Measurements from ENCODE around the gene SORT1.
"Not testable (repeated sequence)": the region's sequence is repeated elsewhere in the genome, so short reads cannot be mapped to it uniquely, and the experiment has no call there.

SORT1 gene

GRCh38 chr1:109312246-109312645 is 85.5 kb downstream of the SORT1 start:
- no peak overlapping the region for H3K4me3 Mint-ChIP-seq
- H3K4me1 Mint-ChIP-seq (ENCODE audit: low read depth) = no peaks in the 10 kb centered on the region
- H3K27me3 Mint-ChIP-seq = peaks cover 2% of the 10 kb centered on the region

DNA sequence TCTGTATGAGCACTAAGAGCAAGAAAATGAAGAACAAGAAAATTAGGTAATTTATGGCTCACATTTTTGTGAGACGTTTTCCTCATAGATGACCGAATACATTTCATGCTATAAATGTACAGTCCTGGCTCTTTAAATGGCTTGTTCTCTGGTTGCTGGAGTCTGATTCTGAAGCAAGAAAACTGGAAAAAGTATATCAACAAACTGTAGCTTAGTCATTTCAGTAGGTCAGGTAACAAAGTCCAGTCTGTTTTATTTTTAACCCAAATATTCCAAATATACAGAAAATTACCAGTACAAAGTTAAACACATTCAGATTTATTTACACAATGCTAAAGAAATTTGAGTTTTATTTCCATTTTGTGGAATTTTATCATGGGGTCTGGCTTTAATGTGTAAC is 88.4 kb downstream of the SORT1 start:
- Mint-ChIP-seq H3K27ac (no peak overlapping the region), H3K4me3 (no peak overlapping the region), H3K4me1 (ENCODE audit: low read depth) (no peaks in the 10 kb centered on the region), H3K36me3 (no peaks in the 10 kb centered on the region), H3K9me3 (ENCODE audit: low read depth) (no peaks in the 10 kb centered on the region), H3K27me3 (peaks cover 2% of the 10 kb centered on the region)

More at GRCh38 chr1:109312246-109312645, 85.5 kb downstream of the SORT1 start:
- Mint-ChIP-seq H3K27ac (no peak overlapping the region), H3K9me3 (ENCODE audit: low read depth) (no peaks in the 10 kb centered on the region), H3K36me3 (no peaks in the 10 kb centered on the region)

DNA sequence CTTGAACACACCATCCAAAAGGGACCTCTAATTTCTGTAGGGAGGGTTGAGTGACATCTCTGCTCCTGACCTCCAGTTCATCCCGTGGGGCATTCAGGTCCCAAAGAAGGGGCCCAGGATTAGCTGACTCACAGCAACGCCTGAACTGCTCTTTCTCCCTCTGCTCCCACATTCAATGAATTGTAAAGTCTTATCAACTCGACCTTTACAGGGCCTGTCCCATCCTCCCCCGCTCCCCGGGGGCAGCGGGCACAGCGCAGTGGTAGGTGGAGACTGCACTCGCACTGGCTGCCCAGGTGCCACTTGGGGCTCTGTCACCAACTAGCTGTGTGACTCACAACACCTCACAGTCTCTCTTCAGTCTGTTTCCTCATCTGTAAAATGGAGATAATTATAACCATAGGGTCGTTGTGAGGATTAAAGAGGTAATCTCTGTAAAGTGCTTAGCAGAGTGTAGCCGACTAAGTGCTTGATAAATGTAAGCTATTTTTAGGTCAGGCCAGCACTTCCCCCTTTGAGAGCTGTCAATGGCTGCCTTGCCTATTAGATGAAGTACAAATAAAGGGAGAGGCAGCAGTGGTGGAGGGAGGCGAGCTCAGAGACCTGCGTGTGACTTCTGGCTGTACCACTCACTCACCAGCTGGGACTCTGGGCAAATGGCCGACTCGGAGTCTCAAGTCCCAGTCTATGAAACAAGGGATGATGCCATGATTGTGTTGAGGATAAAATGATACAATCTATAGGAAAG is 90.3 kb downstream of the SORT1 start:
- no peaks in the 10 kb centered on the region for H3K9me3 Mint-ChIP-seq (ENCODE audit: low read depth)
- no peaks in the 10 kb centered on the region for H3K4me1 Mint-ChIP-seq (ENCODE audit: low read depth)
- no peaks in the 10 kb centered on the region for H3K36me3 Mint-ChIP-seq
- H3K4me3 Mint-ChIP-seq = no peak overlapping the region
- H3K27ac Mint-ChIP-seq = no peak overlapping the region
- H3K27me3 Mint-ChIP-seq = peaks cover 2% of the 10 kb centered on the region

DNA sequence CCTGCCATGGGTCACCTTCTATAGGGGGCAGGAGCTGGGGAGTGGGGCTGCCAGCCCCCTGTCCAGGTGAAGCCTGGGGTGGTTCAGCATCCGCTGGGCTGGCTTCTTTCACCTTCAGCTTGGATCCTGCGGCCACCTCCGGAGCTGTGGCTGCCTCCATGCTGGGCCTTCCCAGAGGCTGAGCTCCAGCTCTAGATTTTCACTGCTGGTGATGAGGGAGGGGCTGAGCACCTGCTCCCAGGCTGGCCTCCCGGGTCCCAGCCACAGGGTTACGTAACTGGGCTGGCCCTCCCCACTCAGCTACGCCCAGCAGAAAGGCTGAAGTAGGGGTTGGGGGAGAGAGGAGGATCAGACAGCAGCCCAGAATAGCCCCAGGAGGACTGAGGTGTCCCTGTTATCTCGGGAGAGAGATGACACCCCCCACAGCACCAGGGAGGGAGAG is 90.9 kb downstream of the SORT1 start, which contains the start of gene MYBPHL:
Gene MYBPHL, minus strand, starts transcription at position 180 of the 442 bp plus-strand sequence. Its CDS starts 20 bp downstream, at position 160.
- H3K27ac Mint-ChIP-seq = no peak within 1 kb of the TSS

GRCh38 chr1:109305991-109306390 is 91.7 kb downstream of the SORT1 start:
- H3K27me3 Mint-ChIP-seq; H3K36me3 Mint-ChIP-seq; H3K9me3 Mint-ChIP-seq (ENCODE audit: low read depth); H3K4me1 Mint-ChIP-seq (ENCODE audit: low read depth); H3K4me3 Mint-ChIP-seq; H3K27ac Mint-ChIP-seq: not testable (repeated sequence)

More for the DNA sequence above, 90.9 kb downstream of the SORT1 start, which contains the start of gene MYBPHL:
- H3K4me1 Mint-ChIP-seq (ENCODE audit: low read depth) = no peaks in the 10 kb centered on the region
- no peak within 1 kb of the TSS for H3K4me3 Mint-ChIP-seq
- H3K9me3 Mint-ChIP-seq (ENCODE audit: low read depth) = no peaks in the 10 kb centered on the region
- H3K36me3 Mint-ChIP-seq = no peaks in the 10 kb centered on the region
- H3K27me3 Mint-ChIP-seq = peaks cover 2% of the 10 kb centered on the region

- Mint-ChIP-seq H3K36me3 (no peaks in the 10 kb centered on the region), H3K27me3 (peaks cover 2% of the 10 kb centered on the region), H3K4me1 (ENCODE audit: low read depth) (no peaks in the 10 kb centered on the region), H3K27ac (no peak overlapping the region), H3K9me3 (ENCODE audit: low read depth) (no peaks in the 10 kb centered on the region), H3K4me3 (no peak overlapping the region)
Measured at GRCh38 chr1:109304226-109304920, 93.3 kb downstream of the SORT1 start.

- no peaks in the 10 kb centered on the region for H3K4me1 Mint-ChIP-seq (ENCODE audit: low read depth)
Measured at GRCh38 chr1:109301874-109302273, 95.8 kb downstream of the SORT1 start.

GRCh38 chr1:109300650-109301151 is 97.0 kb downstream of the SORT1 start:
- no peak overlapping the region for H3K27ac Mint-ChIP-seq
- no peak overlapping the region for H3K4me3 Mint-ChIP-seq
- no peaks in the 10 kb centered on the region for H3K4me1 Mint-ChIP-seq (ENCODE audit: low read depth)
- no peaks in the 10 kb centered on the region for H3K36me3 Mint-ChIP-seq
- H3K9me3 Mint-ChIP-seq (ENCODE audit: low read depth) = no peaks in the 10 kb centered on the region
- H3K27me3 Mint-ChIP-seq = peaks cover under 1% of the 10 kb centered on the region

More at GRCh38 chr1:109301874-109302273, 95.8 kb downstream of the SORT1 start:
- Mint-ChIP-seq H3K27me3 (no peaks in the 10 kb centered on the region), H3K4me3 (no peak overlapping the region), H3K27ac (no peak overlapping the region), H3K9me3 (ENCODE audit: low read depth) (no peaks in the 10 kb centered on the region), H3K36me3 (no peaks in the 10 kb centered on the region)

GRCh38 chr1:109299558-109300343 is 98.0 kb downstream of the SORT1 start:
- H3K36me3 Mint-ChIP-seq = no peaks in the 10 kb centered on the region
- no peaks in the 10 kb centered on the region for H3K9me3 Mint-ChIP-seq (ENCODE audit: low read depth)
- no peak overlapping the region for H3K4me3 Mint-ChIP-seq
- no peaks in the 10 kb centered on the region for H3K4me1 Mint-ChIP-seq (ENCODE audit: low read depth)
- H3K27ac Mint-ChIP-seq = no peak overlapping the region
- peaks cover 3% of the 10 kb centered on the region for H3K27me3 Mint-ChIP-seq

DNA sequence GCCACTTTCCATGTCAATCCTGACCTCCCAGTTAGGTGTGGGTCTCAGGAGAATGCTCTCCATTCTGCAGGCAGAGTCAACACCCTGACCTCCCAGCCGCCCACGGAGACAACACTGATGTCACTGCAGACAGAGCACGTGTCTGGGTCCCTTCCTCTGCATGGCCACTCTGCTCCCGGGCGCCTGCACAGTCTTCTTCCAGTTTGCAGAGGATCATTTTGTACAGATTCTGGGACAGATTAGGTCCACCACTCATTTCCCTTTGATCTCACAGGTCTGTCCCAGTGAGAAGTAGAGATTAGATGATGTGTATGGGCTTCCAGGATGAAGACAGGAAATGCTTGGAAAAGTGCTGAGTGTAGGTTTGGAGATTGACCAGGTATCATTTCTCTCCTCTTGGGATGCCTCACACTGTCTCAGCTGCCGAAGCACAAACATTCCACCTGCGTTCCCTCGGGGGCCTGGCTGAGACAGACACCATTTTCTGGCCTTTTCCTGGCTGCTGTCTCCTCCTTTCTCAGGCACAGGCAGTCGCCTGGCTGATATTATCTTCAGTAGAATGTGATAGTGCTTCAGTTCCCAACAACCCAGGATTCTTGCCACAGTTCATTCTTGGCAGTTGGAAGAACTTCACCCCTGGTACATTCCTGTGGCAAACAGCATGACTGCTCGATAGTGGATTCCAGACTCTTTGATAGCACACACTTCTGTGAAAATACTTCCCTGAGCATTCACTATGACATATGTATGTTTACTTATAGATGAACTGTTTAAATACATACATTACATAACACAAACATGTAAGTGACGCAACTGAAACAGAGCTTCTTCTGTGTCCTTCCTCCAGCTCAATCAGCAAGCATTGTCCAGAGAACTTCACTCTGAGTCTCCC is 98.8 kb downstream of the SORT1 start:
- Mint-ChIP-seq H3K27me3 (peaks cover 3% of the 10 kb centered on the region), H3K4me1 (ENCODE audit: low read depth) (no peaks in the 10 kb centered on the region), H3K36me3 (no peaks in the 10 kb centered on the region), H3K4me3 (no peak overlapping the region), H3K9me3 (ENCODE audit: low read depth) (no peaks in the 10 kb centered on the region), H3K27ac (no peak overlapping the region)

GRCh38 chr1:109296782-109297181 is 100.9 kb downstream of the SORT1 start:
- Mint-ChIP-seq H3K27ac (no peak overlapping the region), H3K4me1 (ENCODE audit: low read depth) (no peaks in the 10 kb centered on the region), H3K27me3 (peaks cover 3% of the 10 kb centered on the region), H3K9me3 (ENCODE audit: low read depth) (no peaks in the 10 kb centered on the region), H3K36me3 (no peaks in the 10 kb centered on the region), H3K4me3 (no peak overlapping the region)

GRCh38 chr1:109295712-109296415 is 101.9 kb downstream of the SORT1 start:
- H3K27me3 Mint-ChIP-seq = peaks cover 3% of the 10 kb centered on the region
- no peaks in the 10 kb centered on the region for H3K4me1 Mint-ChIP-seq (ENCODE audit: low read depth)

GRCh38 chr1:109294481-109294880 is 103.2 kb downstream of the SORT1 start:
- no peak overlapping the region for H3K4me3 Mint-ChIP-seq
- peaks cover 3% of the 10 kb centered on the region for H3K27me3 Mint-ChIP-seq
- H3K36me3 Mint-ChIP-seq = no peaks in the 10 kb centered on the region
- H3K27ac Mint-ChIP-seq = no peak overlapping the region
- no peaks in the 10 kb centered on the region for H3K4me1 Mint-ChIP-seq (ENCODE audit: low read depth)
- no peaks in the 10 kb centered on the region for H3K9me3 Mint-ChIP-seq (ENCODE audit: low read depth)

More at GRCh38 chr1:109295712-109296415, 101.9 kb downstream of the SORT1 start:
- Mint-ChIP-seq H3K27ac (no peak overlapping the region), H3K4me3 (no peak overlapping the region), H3K9me3 (ENCODE audit: low read depth) (no peaks in the 10 kb centered on the region), H3K36me3 (no peaks in the 10 kb centered on the region)

Measured in activated naive CD8-positive, alpha-beta T cell (primary cell).